Islet of Langerhans (tissue), 1 donor: ENCODE measurements around the gene PODXL2.
"Not testable (repeated sequence)": the region's sequence is repeated elsewhere in the genome, so short reads cannot be mapped to it uniquely, and the experiment has no call there.

Experiments used
- FAIRE-seq: peaks from one replicate; lab custom pipeline; 2011; peaks lifted over from hg19 to GRCh38; lab: Jason Lieb, UNC

PODXL2 gene

GRCh38 chr3:127676456-127676855 lies 47.5 kb downstream of the PODXL2 start:
- FAIRE-seq = no peak

- no peak for FAIRE-seq
Measured at GRCh38 chr3:127676921-127677351, 48.0 kb downstream of the PODXL2 start.

- FAIRE-seq = no peak
Measured at GRCh38 chr3:127677541-127678314, 48.7 kb downstream of the PODXL2 start.

GRCh38 chr3:127678315-127678599 lies 49.3 kb downstream of the PODXL2 start:
- no peak for FAIRE-seq

GRCh38 chr3:127678611-127679533 lies 49.9 kb downstream of the PODXL2 start:
- no peak for FAIRE-seq

- FAIRE-seq = no peak
Measured at GRCh38 chr3:127679534-127680145, 50.7 kb downstream of the PODXL2 start.

- FAIRE-seq = no peak
Measured at GRCh38 chr3:127680146-127680661, 51.2 kb downstream of the PODXL2 start.

- FAIRE-seq = no peak
Measured at GRCh38 chr3:127680798-127681221, 51.8 kb downstream of the PODXL2 start.

- not testable (repeated sequence) for FAIRE-seq
Measured at GRCh38 chr3:127682175-127682554, 53.2 kb downstream of the PODXL2 start.

GRCh38 chr3:127682561-127682960 lies 53.6 kb downstream of the PODXL2 start:
- FAIRE-seq = no peak

GRCh38 chr3:127684871-127685707 lies 56.1 kb downstream of the PODXL2 start:
- no peak for FAIRE-seq

GRCh38 chr3:127685708-127686511 lies 56.9 kb downstream of the PODXL2 start:
- no peak for FAIRE-seq

GRCh38 chr3:127686512-127686894 lies 57.5 kb downstream of the PODXL2 start:
- no peak for FAIRE-seq

- FAIRE-seq = no peak
Measured at GRCh38 chr3:127687228-127687737, 58.3 kb downstream of the PODXL2 start.

GRCh38 chr3:127688022-127688415 lies 59.0 kb downstream of the PODXL2 start:
- FAIRE-seq = no peak

- no peak for FAIRE-seq
Measured at GRCh38 chr3:127688416-127689265, 59.7 kb downstream of the PODXL2 start.

- FAIRE-seq = no peak
Measured at GRCh38 chr3:127689266-127689860, 60.4 kb downstream of the PODXL2 start.

GRCh38 chr3:127690106-127690505 lies 61.1 kb downstream of the PODXL2 start:
- no peak for FAIRE-seq

- no peak for FAIRE-seq
Measured at GRCh38 chr3:127690823-127691452, 62.0 kb downstream of the PODXL2 start.
